Measurements from ENCODE around the gene GHR.
"Not testable (repeated sequence)": the region's sequence is repeated elsewhere in the genome, so short reads cannot be mapped to it uniquely, and the experiment has no call there.

The GHR gene

DNA sequence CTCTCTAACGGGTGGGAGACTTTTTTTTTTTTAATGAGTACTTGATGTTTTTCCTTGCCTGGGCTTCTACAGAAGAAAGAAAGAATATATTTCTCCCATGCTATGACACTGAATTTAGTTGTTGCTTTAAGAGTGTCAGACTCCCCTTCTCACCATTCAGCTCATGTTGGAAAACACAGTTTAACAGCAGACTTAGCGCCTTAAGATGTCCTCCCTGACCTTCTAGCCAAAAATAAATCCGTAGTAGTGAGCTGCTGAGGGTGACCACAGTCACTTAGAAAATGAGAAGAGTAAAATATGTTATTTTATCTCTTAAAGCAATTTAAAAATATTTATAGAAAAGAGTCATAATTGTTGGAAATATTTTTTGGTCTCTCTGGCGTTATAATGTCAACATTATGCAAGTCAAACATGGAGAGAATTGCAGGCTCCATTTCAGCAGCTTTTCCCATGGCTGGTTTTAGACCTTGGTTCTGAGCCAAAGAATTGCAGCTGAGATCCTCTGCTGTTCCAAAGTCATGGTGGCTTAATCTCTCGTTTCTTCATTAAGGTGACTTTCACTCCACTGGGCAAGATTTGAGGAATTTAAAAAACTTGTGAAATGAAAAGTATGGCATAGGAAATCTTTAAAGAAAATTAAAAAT lies 143.5 kb downstream of the GHR start:
- no peak overlapping the region for H3K27ac ChIP-seq
- TF ChIP-seq, protein P1, sequence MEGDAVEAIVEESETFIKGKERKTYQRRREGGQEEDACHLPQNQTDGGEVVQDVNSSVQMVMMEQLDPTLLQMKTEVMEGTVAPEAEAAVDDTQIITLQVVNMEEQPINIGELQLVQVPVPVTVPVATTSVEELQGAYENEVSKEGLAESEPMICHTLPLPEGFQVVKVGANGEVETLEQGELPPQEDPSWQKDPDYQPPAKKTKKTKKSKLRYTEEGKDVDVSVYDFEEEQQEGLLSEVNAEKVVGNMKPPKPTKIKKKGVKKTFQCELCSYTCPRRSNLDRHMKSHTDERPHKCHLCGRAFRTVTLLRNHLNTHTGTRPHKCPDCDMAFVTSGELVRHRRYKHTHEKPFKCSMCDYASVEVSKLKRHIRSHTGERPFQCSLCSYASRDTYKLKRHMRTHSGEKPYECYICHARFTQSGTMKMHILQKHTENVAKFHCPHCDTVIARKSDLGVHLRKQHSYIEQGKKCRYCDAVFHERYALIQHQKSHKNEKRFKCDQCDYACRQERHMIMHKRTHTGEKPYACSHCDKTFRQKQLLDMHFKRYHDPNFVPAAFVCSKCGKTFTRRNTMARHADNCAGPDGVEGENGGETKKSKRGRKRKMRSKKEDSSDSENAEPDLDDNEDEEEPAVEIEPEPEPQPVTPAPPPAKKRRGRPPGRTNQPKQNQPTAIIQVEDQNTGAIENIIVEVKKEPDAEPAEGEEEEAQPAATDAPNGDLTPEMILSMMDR (IDR thresholded peaks at IDR 0.05) = no peak
- no peak for TF ChIP-seq ZFX (IDR thresholded peaks at IDR 0.05; ENCODE audit: borderline replicate concordance)

DNA sequence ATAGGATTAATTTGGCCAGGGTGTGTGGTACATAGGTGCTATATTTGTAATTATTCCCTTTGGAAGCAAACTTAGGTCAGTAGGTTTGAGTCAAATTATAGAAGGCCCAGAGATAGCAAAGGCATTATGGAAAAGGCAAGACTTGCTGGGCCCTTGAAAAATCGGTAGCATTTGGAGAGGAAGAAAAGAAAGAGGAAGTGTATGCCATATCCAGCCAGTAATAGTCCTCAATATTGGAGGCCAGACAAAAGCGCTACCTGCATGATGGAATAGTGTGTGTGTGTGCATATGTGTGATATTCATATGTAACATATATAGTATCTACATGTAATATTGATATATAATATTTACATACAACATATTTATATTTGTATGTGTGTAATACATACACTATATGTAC lies 146.1 kb downstream of the GHR start:
- no peak overlapping the region for H3K27ac ChIP-seq
- TF ChIP-seq, protein P1 (IDR thresholded peaks at IDR 0.05) = no peak
- TF ChIP-seq ZFX (IDR thresholded peaks at IDR 0.05; ENCODE audit: borderline replicate concordance) = no peak

DNA sequence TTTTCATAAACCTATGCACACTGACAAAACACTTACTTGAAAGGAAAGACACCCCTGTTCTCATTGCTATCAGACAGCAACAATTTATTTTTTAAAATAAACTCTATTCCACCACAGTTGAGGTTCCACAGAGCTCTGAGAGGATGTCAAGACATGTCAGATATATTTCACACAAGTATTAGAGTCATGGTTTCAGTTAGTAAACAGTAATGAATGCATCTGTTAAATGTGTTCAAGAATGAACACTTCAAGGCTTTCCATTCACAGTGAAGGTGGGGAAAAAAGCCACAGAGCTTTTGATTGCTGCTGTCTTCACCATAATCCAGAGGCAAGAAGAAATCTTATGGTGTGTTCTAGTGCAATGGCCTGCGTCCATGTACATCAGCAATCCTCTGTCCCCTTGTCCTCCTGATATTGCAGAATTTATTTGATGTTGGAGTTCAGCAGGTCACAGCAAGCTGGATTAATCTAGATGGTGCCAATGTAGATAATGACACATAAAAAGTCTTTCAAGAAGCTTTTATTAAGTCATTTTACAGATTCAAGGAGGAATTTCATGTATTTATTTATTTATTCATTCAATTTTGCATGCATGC lies 146.8 kb downstream of the GHR start:
- no peak overlapping the region for H3K27ac ChIP-seq
- TF ChIP-seq, protein P1 (IDR thresholded peaks at IDR 0.05) = no peak
- TF ChIP-seq ZFX (IDR thresholded peaks at IDR 0.05; ENCODE audit: borderline replicate concordance) = no peak

DNA sequence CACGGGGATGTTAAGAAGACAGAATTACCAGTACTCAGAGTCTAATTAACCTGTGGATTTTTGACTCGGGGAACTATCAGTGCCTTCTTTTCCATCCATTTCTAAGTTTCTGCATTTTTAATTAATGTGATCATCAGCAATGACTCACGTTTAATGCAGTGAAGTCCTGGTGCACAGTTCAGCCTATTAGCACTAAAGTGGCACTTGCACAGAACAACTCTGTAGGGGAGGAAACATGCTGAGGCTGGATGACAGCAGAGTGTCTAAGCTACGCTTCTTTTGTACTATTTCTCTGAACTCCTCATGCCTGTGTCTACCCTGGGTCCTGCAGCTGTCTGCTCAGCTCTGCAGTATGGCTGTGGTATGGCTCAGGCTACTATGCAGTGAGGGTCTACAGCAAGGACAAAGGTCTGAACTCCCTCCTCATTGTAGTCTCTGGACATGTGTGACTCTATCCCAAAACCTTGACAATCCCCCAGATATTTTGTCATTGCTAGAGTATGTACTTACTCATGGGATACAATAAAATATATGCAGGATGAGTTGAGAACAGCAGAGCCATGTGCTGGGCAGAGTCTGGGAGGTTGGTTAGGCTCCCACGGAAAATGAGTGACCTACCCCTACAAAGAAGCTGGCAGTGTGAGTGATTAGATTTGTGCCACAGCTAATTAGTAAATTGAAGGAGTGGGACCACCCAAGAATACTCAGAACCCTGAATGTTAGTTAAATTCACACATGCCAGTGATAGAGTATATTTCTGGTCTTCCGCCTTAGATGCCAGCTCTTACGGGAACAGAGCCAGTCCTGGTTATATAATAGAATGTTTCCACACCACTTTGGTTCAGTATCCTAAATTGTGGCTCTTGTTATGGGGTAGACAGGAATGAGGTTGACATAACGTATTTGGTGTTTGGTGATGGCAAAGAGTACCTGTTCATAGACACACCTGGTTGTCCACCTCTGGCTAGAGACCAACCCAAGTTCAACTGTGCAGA lies 148.0 kb downstream of the GHR start:
- TF ChIP-seq, protein P1 (IDR thresholded peaks at IDR 0.05) = no peak
- no peak for TF ChIP-seq ZFX (IDR thresholded peaks at IDR 0.05; ENCODE audit: borderline replicate concordance)
- H3K27ac ChIP-seq = no peak overlapping the region

DNA sequence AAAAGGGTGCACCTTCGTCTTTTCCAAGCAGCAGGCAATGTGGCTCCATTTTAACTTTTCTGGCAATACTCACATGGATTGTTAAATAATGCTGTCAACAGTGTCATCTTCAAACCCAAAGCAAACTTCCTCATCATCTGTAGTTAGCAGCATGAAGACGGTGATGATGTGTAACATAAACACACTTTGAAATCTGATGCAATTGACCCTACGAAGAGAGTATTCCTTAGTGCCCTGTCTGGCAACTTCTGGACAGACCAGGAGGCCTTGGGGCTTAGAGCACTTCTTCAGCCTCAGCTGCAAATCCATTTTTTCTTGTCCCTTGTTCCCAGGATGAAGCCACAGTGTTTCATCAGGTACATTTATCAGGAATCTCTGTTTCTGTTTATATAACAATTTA lies 149.1 kb downstream of the GHR start:
- TF ChIP-seq, protein P1 (IDR thresholded peaks at IDR 0.05) = no peak
- no peak for TF ChIP-seq ZFX (IDR thresholded peaks at IDR 0.05; ENCODE audit: borderline replicate concordance)
- no peak overlapping the region for H3K27ac ChIP-seq

DNA sequence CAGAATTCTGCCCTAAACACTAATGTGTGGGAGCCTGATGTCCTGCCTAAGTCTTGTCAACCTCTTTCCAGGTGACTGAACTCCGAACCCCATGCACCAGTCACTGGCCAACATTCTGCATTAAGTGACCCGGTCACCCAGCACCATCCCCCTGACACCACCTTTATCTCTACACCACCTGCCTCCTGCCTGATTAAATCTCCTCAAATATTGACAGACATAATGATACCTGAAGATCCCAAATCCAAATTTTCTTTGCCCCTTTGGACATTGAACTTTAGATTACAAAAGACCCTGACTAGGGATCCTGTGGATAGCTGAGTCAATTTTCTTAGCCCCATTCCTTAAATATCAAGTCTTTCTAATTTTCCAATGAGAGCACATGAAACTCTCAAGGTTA lies 150.1 kb downstream of the GHR start:
- H3K27ac ChIP-seq = no peak overlapping the region
- TF ChIP-seq, protein P1 (IDR thresholded peaks at IDR 0.05) = no peak
- TF ChIP-seq ZFX (IDR thresholded peaks at IDR 0.05; ENCODE audit: borderline replicate concordance) = no peak

DNA sequence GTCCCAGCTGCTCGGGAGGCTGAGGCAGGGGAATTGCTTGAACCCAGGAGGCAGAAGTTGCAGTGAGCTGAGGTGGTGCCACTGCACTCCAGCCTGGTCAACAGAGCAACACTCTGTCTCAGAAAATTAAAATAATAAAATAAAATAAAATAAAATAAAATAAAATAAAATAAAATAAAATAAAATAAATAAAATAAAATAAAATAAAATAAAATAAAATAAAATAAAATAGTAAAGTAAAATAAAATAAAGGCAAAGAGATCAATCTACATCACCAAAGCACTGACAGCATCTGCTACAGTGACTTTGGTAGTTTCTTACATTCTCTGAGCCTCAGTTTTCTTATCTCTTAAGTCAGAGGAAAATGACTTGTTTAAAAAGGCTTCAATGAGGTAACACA lies 152.7 kb downstream of the GHR start:
- H3K27ac ChIP-seq = not testable (repeated sequence)

DNA sequence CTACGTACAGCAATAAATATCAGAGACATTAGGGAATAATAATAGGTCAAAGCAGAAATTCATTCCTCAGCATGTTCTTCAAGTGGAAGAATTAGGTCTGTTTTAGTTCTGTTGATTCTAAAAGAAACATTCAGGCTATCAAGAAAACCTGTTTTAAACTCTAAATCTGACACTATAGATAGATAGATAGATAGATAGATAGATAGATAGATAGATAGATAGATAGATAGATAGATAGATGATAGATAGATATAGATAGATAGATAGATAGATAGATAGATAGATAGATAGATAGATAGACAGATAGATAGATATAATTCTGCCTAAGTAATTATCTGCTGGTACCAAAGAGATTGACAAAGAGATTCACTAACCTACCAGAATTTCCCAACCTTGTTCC lies 155.7 kb downstream of the GHR start:
- H3K27ac ChIP-seq = not testable (repeated sequence)
